DND-41 (cell line): ENCODE data around the gene MYH9.

Experiments used
- ATAC-seq: fragments of 200-7000 bp; cut with Tn5 transposase; 3 replicates; pipeline ENCODE4 v1.9.1; 2021; ENCODE audit warnings: low read depth; ENCODE audit not compliant: insufficient read depth
- DNase-seq: peaks from one replicate; pipeline ENCODE4 v3.0.0-alpha.2; 2020
- H2AFZ ChIP-seq: 2 replicates; pipeline ENCODE4 v1.6.0; 2012; ENCODE audit warnings: low read depth, low read length
- H3K27ac ChIP-seq: 2 replicates; pipeline ENCODE4 v1.5.1; 2012; ENCODE audit warnings: low read length, inconsistent platforms
- H3K27me3 ChIP-seq: fragments of 200-600 bp; sonication (generic); 2 replicates; pipeline ENCODE4 v1.6.0; 2012; ENCODE audit warnings: low read length, mild to moderate bottlenecking, inconsistent platforms; ENCODE audit not compliant: insufficient read depth, poor library complexity
- H3K36me3 ChIP-seq: 2 replicates; pipeline ENCODE4 v1.5.1; 2012; ENCODE audit warnings: low read length, inconsistent platforms; ENCODE audit not compliant: insufficient read depth
- H3K4me1 ChIP-seq: 2 replicates; pipeline ENCODE4 v1.5.1; 2012; ENCODE audit warnings: mild to moderate bottlenecking, low read length; ENCODE audit not compliant: insufficient read depth
- H3K4me2 ChIP-seq: 2 replicates; pipeline ENCODE4 v1.6.0; 2012; ENCODE audit warnings: mild to moderate bottlenecking, moderate library complexity, low read length, inconsistent platforms; ENCODE audit not compliant: insufficient read depth
- H3K4me3 ChIP-seq, 2 experiments: fragments of 200-600 bp in 1 of 2; shearing (Covaris generic) in 1 of 2; 2 replicates each; pipeline ENCODE4 v1.5.1; 2012 to 2016; ENCODE audit warnings: inconsistent platforms in 2 of 2, low read length in 2 of 2, mild to moderate bottlenecking in 2 of 2, low read depth in 1 of 2, moderate library complexity in 1 of 2
- H3K79me2 ChIP-seq: 2 replicates; pipeline ENCODE4 v1.6.0; 2012; ENCODE audit warnings: low read length, inconsistent platforms; ENCODE audit not compliant: insufficient read depth
- H3K9ac ChIP-seq: 2 replicates; pipeline ENCODE4 v1.6.0; 2012; ENCODE audit warnings: low read depth, mild to moderate bottlenecking, inconsistent platforms, low read length, moderate library complexity
- H3K9me3 ChIP-seq: 2 replicates; pipeline ENCODE4 v1.5.1; 2012; ENCODE audit warnings: low read length, moderate library complexity, mild to moderate bottlenecking, inconsistent platforms; ENCODE audit not compliant: insufficient read depth, severe bottlenecking
- H4K20me1 ChIP-seq: 2 replicates; pipeline ENCODE4 v1.6.0; 2012; ENCODE audit warnings: low read length; ENCODE audit not compliant: insufficient read depth
- EZH2 ChIP-seq: IDR thresholded peaks from 3 replicates; pipeline ENCODE4 v1.6.1; 2012; ENCODE audit warnings: borderline replicate concordance, low read depth, mild to moderate bottlenecking, moderate library complexity, low read length, inconsistent platforms; ENCODE audit not compliant: severe bottlenecking
- TF ChIP-seq, protein P1 (sequence below): IDR thresholded peaks from 2 replicates; pipeline ENCODE4 v1.5.1; 2012; ENCODE audit warnings: borderline replicate concordance, low read length, moderate library complexity, mild to moderate bottlenecking; ENCODE audit not compliant: poor library complexity, severe bottlenecking; ENCODE audit errors: extremely low read depth

Gene MYH9

DNA sequence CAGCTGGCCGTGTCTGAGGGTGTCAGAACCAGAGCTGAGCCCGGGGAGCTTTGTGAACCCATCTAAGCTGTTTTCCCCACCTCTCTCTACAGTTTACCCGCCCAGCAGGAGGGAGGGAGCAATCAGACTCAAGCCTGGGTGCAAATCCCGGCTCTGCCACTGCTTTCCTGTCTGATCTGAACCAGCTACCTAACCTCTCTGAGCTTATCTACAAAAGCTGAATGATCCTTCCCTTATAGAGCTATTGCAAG is 148.7 kb downstream of the MYH9 start:
- Histone ChIP-seq H3K4me1 (peaks cover 41% of the 10 kb centered on the region), H3K4me3 (peak overlapping the region; percentile 55 to 66), H3K27me3 (no peaks in the 10 kb centered on the region), H3K4me2 (peak overlapping the region; percentile 95), H4K20me1 (no peaks in the 10 kb centered on the region), H3K79me2 (peaks cover 46% of the 10 kb centered on the region), H2AFZ (peak overlapping the region; percentile 65), H3K27ac (peak overlapping the region; percentile 81), H3K36me3 (peaks cover 30% of the 10 kb centered on the region), H3K9me3 (no peaks in the 10 kb centered on the region), H3K9ac (peak overlapping the region; percentile 75)
- ATAC-seq (no peak; the same call in 2 of the 3 replicates), DNase-seq (no peak)
- no peak for TF ChIP-seq EZH2
- TF ChIP-seq, protein P1, sequence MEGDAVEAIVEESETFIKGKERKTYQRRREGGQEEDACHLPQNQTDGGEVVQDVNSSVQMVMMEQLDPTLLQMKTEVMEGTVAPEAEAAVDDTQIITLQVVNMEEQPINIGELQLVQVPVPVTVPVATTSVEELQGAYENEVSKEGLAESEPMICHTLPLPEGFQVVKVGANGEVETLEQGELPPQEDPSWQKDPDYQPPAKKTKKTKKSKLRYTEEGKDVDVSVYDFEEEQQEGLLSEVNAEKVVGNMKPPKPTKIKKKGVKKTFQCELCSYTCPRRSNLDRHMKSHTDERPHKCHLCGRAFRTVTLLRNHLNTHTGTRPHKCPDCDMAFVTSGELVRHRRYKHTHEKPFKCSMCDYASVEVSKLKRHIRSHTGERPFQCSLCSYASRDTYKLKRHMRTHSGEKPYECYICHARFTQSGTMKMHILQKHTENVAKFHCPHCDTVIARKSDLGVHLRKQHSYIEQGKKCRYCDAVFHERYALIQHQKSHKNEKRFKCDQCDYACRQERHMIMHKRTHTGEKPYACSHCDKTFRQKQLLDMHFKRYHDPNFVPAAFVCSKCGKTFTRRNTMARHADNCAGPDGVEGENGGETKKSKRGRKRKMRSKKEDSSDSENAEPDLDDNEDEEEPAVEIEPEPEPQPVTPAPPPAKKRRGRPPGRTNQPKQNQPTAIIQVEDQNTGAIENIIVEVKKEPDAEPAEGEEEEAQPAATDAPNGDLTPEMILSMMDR, result no peak

DNA sequence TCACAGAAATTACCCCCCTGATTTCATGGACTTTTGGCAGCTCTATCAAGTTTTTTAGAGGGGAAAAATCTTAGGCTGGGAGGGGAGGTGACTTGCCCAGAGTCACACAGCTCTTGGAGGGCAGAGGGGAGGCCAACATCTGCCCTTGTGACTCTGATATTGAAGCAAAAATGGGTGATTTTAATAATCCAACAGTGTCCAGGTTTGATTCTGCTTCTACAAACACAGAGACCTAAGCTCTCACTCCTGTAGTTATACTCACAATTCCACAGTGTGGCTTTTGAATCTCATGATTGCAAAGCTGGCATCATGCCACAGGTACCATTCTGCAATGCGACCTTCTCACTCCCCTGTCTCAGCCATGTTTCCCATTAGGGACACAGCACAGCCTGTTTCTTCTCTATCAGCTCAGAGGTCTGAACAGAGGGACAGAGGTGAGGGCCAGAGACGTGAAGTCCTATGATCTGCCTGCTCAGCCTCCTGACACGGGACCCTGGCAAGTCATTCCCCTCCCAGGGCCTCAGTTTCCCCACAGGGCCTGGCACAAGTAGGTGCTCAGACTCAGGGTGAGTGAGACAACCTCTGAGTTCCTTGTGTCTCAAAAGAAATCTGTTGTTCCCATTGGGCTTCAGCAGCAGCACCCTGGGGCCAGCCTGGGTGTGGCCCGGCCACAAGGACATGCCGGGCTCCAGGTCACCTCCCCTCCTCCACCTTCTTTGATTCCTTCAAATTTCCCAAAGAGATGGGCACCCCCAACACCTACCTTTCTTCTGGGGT is 149.2 kb downstream of the MYH9 start:
- peak overlapping the region; percentile 75 for H3K9ac ChIP-seq
- peak overlapping the region; percentile 95 for H3K4me2 ChIP-seq
- H3K27me3 ChIP-seq, result no peaks in the 10 kb centered on the region
- ATAC-seq, result peak; percentile 16
- H3K79me2 ChIP-seq, result peaks cover 46% of the 10 kb centered on the region
- H3K27ac ChIP-seq, result peak overlapping the region; percentile 81
- peak; percentile 31 for DNase-seq
- no peaks in the 10 kb centered on the region for H4K20me1 ChIP-seq
- no peaks in the 10 kb centered on the region for H3K9me3 ChIP-seq
- peaks cover 41% of the 10 kb centered on the region for H3K4me1 ChIP-seq
- H2AFZ ChIP-seq, result peak overlapping the region; percentile 65
- H3K4me3 ChIP-seq, result peak overlapping the region; percentile 55 to 66
- TF ChIP-seq, protein P1, result no peak
- TF ChIP-seq EZH2, result no peak
- H3K36me3 ChIP-seq, result peaks cover 33% of the 10 kb centered on the region

DNA sequence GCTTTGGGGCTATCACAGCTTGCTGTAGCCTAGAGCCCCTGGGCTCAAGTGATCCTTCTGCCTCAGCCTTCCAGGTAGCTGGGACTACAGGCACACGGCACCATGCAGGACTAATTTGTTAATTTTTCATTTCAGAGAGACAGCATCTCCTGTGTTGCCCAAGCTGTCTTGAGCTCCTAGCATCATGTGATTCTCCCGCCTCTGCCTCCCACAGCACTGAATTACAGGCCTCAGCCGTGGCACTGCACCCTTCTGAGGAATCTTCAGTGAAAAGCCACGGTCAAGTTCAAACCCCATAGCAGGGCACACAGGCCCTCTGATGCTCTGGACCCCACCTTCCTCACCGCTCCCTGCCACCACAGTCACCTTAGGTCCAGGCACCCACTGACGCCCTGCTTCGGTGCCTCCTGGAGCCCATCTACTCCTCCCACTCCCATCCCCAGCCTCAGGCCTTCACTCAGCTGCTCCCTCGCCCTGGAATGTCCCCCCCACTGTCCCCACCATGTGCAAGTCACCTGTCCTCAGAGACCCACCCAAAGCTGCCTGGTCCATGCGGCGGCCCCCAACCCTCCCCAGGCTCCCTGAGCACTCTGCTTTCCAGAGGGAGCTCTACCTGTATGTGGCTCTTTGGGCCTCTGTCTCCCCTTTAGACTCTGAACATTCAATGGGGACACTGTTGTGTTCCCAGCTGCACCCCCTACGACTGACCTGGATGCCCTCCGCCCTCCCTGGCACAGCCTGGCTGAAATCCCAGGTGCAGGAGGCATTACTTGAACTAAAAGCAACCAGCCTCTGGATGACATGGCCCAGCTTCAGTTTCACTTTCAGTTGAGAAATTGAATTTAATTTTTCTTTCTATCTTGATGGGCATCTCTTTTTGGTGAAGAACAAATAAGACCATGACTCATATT is 150.1 kb downstream of the MYH9 start:
- peaks cover 41% of the 10 kb centered on the region for H3K36me3 ChIP-seq
- peak overlapping the region; percentile 75 for H3K9ac ChIP-seq
- no peaks in the 10 kb centered on the region for H4K20me1 ChIP-seq
- peak overlapping the region; percentile 81 for H3K27ac ChIP-seq
- TF ChIP-seq EZH2, result no peak
- TF ChIP-seq, protein P1, result no peak
- DNase-seq (peak; percentile 75), ATAC-seq (peak; percentile 63)
- no peaks in the 10 kb centered on the region for H3K27me3 ChIP-seq
- H2AFZ ChIP-seq, result 0 out of 2 replicates have a peak overlapping the region, but pooled peaks have one; percentile 1
- peak overlapping the region; percentile 55 to 66; a peak in 3 of 4 replicates for H3K4me3 ChIP-seq
- H3K79me2 ChIP-seq, result peaks cover 46% of the 10 kb centered on the region
- H3K4me2 ChIP-seq, result peak overlapping the region; percentile 95
- peaks cover 41% of the 10 kb centered on the region for H3K4me1 ChIP-seq
- no peaks in the 10 kb centered on the region for H3K9me3 ChIP-seq
